HEK293 (cell line): Measurements from ENCODE around the gene THUMPD2.

ENCODE experiments used
- CTCF ChIA-PET: fragments of 350-600 bp; formaldehyde crosslinking; extraction: SDS; loops from one replicate; lab custom pipeline; 2021; ENCODE audit warnings: antibody characterized with exemption; lab: Yijun Ruan, JAX
- POLR2A ChIA-PET: fragments of 300-600 bp; formaldehyde crosslinking; extraction: SDS; loops from one replicate; lab custom pipeline; 2020; ENCODE audit warnings: antibody characterized with exemption, inconsistent platforms; lab: Yijun Ruan, JAX
- H3K27ac ChIP-seq: fragments of 200-500 bp; sonication (Bioruptor generic); 2 replicates; pipeline ENCODE4 v1.5.1; 2014; ENCODE audit warnings: low read depth, low read length, control low read depth, inconsistent platforms; ENCODE audit errors: extremely low read depth
- H3K36me3 ChIP-seq, 2 experiments: fragments of 200-500 bp in 1 of 2; sonication (Bioruptor generic) in 1 of 2; 1 replicate in 1 of 2; 2 replicates in 1 of 2; pipeline ENCODE4 v1.5.1; 2014 to 2017; ENCODE audit warnings: inconsistent platforms in 2 of 2, low read length in 2 of 2; ENCODE audit not compliant: control insufficient read depth in 2 of 2, insufficient read depth in 1 of 2
- H3K4me1 ChIP-seq: fragments of 200-500 bp; sonication (Bioruptor generic); 2 replicates; pipeline ENCODE4 v1.5.1; 2014; ENCODE audit warnings: mild to moderate bottlenecking, low read length, inconsistent platforms; ENCODE audit not compliant: control insufficient read depth, insufficient read depth
- H3K4me3 ChIP-seq: 2 replicates; pipeline ENCODE4 v1.5.1; 2011; ENCODE audit warnings: low read depth, mild to moderate bottlenecking, control low read depth, low read length, moderate library complexity
- H3K9me3 ChIP-seq: fragments of 200-500 bp; sonication (Bioruptor generic); 2 replicates; pipeline ENCODE4 v1.5.1; 2014; ENCODE audit warnings: low read depth, low read length, inconsistent platforms; ENCODE audit not compliant: control insufficient read depth, insufficient read depth
- SCRT1 ChIP-seq: fragments of 450-650 bp; formaldehyde crosslinking; IDR thresholded peaks from 2 replicates; pipeline ENCODE4 v1.5.1; 2016; ENCODE audit warnings: missing biosample characterization, missing genetic modification characterization, borderline replicate concordance
- ZBTB8A ChIP-seq: fragments of 450-650 bp; formaldehyde crosslinking; IDR thresholded peaks from 2 replicates; pipeline ENCODE4 v1.5.1; 2016; ENCODE audit warnings: missing biosample characterization, missing genetic modification characterization
- ZFP37 ChIP-seq: fragments of 450-650 bp; formaldehyde crosslinking; IDR thresholded peaks from 2 replicates; pipeline ENCODE4 v1.5.1; 2016; ENCODE audit warnings: missing biosample characterization, missing genetic modification characterization
- ZNF174 ChIP-seq: fragments of 450-650 bp; formaldehyde crosslinking; IDR thresholded peaks from 2 replicates; pipeline ENCODE4 v1.5.0; 2017; ENCODE audit warnings: missing biosample characterization, mild to moderate bottlenecking, missing genetic modification characterization
- ZNF302 ChIP-seq: fragments of 450-650 bp; formaldehyde crosslinking; IDR thresholded peaks from 2 replicates; pipeline ENCODE4 v1.5.1; 2016; ENCODE audit warnings: missing biosample characterization, missing genetic modification characterization, low read depth
- ZNF404 ChIP-seq: fragments of 450-650 bp; formaldehyde crosslinking; IDR thresholded peaks from 2 replicates; pipeline ENCODE4 v1.5.1; 2017; ENCODE audit warnings: missing biosample characterization, missing genetic modification characterization
- ZNF426 ChIP-seq: fragments of 450-650 bp; formaldehyde crosslinking; IDR thresholded peaks from 2 replicates; pipeline ENCODE4 v1.5.1; 2017; ENCODE audit warnings: missing biosample characterization, missing genetic modification characterization, mild to moderate bottlenecking, inconsistent platforms, moderate library complexity
- ZNF561 ChIP-seq: fragments of 450-650 bp; IDR thresholded peaks from 2 replicates; pipeline ENCODE4 v1.5.1; 2018; ENCODE audit warnings: missing biosample characterization, missing genetic modification characterization, borderline replicate concordance
- ZNF621 ChIP-seq: fragments of 450-650 bp; formaldehyde crosslinking; IDR thresholded peaks from 2 replicates; pipeline ENCODE4 v1.5.1; 2017; ENCODE audit warnings: missing biosample characterization, missing genetic modification characterization
- ZNF670 ChIP-seq: fragments of 450-650 bp; formaldehyde crosslinking; IDR thresholded peaks from 2 replicates; pipeline ENCODE4 v1.5.1; 2016; ENCODE audit warnings: missing biosample characterization, missing genetic modification characterization, low read depth
- ZNF677 ChIP-seq: fragments of 450-650 bp; IDR thresholded peaks from 2 replicates; pipeline ENCODE4 v1.5.0; 2018; ENCODE audit warnings: missing biosample characterization, mild to moderate bottlenecking, missing genetic modification characterization, moderate library complexity
- ZNF707 ChIP-seq: fragments of 450-650 bp; formaldehyde crosslinking; IDR thresholded peaks from 2 replicates; pipeline ENCODE4 v1.5.1; 2016; ENCODE audit warnings: missing biosample characterization, missing genetic modification characterization
- ZNF768 ChIP-seq: fragments of 450-650 bp; formaldehyde crosslinking; IDR thresholded peaks from 2 replicates; pipeline ENCODE4 v1.5.1; 2018; ENCODE audit warnings: missing biosample characterization, mild to moderate bottlenecking, missing genetic modification characterization
- ZSCAN16 ChIP-seq: fragments of 450-650 bp; formaldehyde crosslinking; IDR thresholded peaks from 2 replicates; pipeline ENCODE4 v1.5.1; 2016; ENCODE audit warnings: missing biosample characterization, missing genetic modification characterization
- ZXDB ChIP-seq: fragments of 450-650 bp; formaldehyde crosslinking; IDR thresholded peaks from 2 replicates; pipeline ENCODE4 v1.5.1; 2016; ENCODE audit warnings: missing biosample characterization, missing genetic modification characterization
- TF ChIP-seq, protein P1 (sequence below): fragments of 450-650 bp; formaldehyde crosslinking; IDR thresholded peaks from 2 replicates; pipeline ENCODE4 v1.5.1; 2016; ENCODE audit warnings: missing biosample characterization, missing genetic modification characterization
- TF ChIP-seq, protein P2 (sequence below): fragments of 450-650 bp; formaldehyde crosslinking; IDR thresholded peaks from 2 replicates; pipeline ENCODE4 v1.5.1; 2017; ENCODE audit warnings: missing biosample characterization, missing genetic modification characterization
- TF ChIP-seq, protein P3 (sequence below): fragments of 450-650 bp; formaldehyde crosslinking; optimal IDR thresholded peaks from 2 replicates; pipeline ENCODE3; 2016; ENCODE audit warnings: missing biosample characterization, mild to moderate bottlenecking, missing genetic modification characterization
- TF ChIP-seq, protein P4 (sequence below): fragments of 450-650 bp; formaldehyde crosslinking; IDR thresholded peaks from 2 replicates; pipeline ENCODE4 v1.5.1; 2016; ENCODE audit warnings: missing biosample characterization, missing genetic modification characterization
- TF ChIP-seq, protein P5 (sequence below): fragments of 450-650 bp; formaldehyde crosslinking; IDR thresholded peaks from 2 replicates; pipeline ENCODE4 v1.5.1; 2016; ENCODE audit warnings: missing biosample characterization, missing genetic modification characterization
- TF ChIP-seq, protein P6 (sequence below): fragments of 450-650 bp; formaldehyde crosslinking; IDR thresholded peaks from 2 replicates; pipeline ENCODE4 v1.5.0; 2017; ENCODE audit warnings: missing biosample characterization, missing genetic modification characterization, borderline replicate concordance

Gene THUMPD2

DNA sequence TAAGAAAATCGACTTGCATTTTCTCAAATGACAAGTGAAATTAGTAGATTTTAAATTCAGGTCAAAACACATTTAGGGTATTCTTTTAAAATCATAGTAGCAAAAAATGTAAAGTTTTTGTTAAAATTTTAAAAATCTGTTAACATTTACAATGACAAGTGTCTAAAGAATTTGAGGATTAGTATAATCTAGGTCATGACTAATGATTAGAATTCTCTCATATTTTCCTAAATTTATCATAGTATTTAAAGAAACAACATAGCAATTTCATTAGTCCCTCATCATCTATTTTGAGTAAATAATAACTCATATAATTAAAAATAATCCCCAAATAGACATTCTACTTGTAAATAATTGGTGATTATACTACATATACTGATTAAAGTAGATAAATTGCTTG is 23.6 kb downstream of the THUMPD2 start:
- ChIA-PET POLR2A (no interaction called here), CTCF (no interaction called here)
- H3K4me1 ChIP-seq = no peaks in the 10 kb centered on the region
- H3K36me3 ChIP-seq = peaks cover 74 to 90% of the 10 kb centered on the region in 2 experiments
- H3K27ac ChIP-seq = no peak overlapping the region
- no peak for TF ChIP-seq ZNF768 (tag by site-specific recombination)
- TF ChIP-seq, all 188 proteins: peak for 0
- Histone ChIP-seq H3K9me3 (no peaks in the 10 kb centered on the region), H3K4me3 (no peak overlapping the region)

DNA sequence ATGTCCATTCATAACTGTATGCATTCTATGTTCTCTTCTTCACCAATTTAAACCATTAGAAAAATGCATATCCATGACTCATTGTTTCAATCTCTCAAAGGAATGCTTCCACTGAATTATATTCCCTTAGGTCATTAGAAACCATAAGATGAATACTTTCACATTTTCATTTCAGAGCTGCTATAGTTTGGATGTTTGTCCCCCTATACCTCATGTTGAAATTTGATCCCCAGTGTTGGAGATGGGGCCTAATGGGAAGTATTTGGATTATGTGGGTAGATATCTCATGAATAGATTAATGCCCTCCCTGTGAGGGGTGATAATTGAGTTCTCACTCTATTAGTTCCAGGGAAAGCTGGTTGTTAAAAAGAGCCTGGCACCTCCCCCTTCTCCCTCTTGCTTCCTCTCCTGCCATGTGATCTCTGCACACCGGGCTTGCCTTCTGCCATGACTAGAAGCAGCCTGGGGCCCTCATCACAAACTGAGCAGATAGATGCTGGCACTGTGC is 35.7 kb downstream of the THUMPD2 start:
- ChIA-PET CTCF (interaction anchor here (1.0 to 5.2 kb wide), 2 partner anchors 10 to 13 kb away, joined by 3 to 34 read pairs; no protein-coding TSS in a partner anchor), POLR2A (no interaction called here)
- no peak overlapping the region for H3K4me3 ChIP-seq
- TF ChIP-seq ZNF426 (tag by site-specific recombination) (no peak), ZNF561 (no peak), SCRT1 (tag by site-specific recombination) (no peak), ZBTB8A (no peak), ZNF404 (tag by site-specific recombination) (no peak), ZNF302 (no peak), ZNF174 (tag by site-specific recombination) (no peak), ZSCAN16 (tag by site-specific recombination) (no peak), ZNF707 (tag by site-specific recombination) (no peak)
- TF ChIP-seq, protein P1, sequence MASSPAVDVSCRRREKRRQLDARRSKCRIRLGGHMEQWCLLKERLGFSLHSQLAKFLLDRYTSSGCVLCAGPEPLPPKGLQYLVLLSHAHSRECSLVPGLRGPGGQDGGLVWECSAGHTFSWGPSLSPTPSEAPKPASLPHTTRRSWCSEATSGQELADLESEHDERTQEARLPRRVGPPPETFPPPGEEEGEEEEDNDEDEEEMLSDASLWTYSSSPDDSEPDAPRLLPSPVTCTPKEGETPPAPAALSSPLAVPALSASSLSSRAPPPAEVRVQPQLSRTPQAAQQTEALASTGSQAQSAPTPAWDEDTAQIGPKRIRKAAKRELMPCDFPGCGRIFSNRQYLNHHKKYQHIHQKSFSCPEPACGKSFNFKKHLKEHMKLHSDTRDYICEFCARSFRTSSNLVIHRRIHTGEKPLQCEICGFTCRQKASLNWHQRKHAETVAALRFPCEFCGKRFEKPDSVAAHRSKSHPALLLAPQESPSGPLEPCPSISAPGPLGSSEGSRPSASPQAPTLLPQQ (tag by site-specific recombination) = no peak
- TF ChIP-seq, protein P2, sequence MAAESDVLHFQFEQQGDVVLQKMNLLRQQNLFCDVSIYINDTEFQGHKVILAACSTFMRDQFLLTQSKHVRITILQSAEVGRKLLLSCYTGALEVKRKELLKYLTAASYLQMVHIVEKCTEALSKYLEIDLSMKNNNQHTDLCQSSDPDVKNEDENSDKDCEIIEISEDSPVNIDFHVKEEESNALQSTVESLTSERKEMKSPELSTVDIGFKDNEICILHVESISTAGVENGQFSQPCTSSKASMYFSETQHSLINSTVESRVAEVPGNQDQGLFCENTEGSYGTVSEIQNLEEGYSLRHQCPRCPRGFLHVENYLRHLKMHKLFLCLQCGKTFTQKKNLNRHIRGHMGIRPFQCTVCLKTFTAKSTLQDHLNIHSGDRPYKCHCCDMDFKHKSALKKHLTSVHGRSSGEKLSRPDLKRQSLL (tag by site-specific recombination) = no peak
- TF ChIP-seq, protein P3, sequence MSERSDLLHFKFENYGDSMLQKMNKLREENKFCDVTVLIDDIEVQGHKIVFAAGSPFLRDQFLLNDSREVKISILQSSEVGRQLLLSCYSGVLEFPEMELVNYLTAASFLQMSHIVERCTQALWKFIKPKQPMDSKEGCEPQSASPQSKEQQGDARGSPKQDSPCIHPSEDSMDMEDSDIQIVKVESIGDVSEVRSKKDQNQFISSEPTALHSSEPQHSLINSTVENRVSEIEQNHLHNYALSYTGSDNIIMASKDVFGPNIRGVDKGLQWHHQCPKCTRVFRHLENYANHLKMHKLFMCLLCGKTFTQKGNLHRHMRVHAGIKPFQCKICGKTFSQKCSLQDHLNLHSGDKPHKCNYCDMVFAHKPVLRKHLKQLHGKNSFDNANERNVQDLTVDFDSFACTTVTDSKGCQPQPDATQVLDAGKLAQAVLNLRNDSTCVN = no peak
- TF ChIP-seq, protein P4, sequence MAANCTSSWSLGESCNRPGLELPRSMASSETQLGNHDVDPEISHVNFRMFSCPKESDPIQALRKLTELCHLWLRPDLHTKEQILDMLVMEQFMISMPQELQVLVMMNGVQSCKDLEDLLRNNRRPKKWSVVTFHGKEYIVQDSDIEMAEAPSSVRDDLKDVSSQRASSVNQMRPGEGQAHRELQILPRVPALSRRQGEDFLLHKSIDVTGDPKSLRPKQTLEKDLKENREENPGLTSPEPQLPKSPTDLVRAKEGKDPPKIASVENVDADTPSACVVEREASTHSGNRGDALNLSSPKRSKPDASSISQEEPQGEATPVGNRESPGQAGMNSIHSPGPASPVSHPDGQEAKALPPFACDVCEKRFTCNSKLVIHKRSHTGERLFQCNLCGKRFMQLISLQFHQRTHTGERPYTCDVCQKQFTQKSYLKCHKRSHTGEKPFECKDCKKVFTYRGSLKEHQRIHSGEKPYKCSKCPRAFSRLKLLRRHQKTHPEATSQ = no peak
- peaks cover 41 to 81% of the 10 kb centered on the region in 2 experiments for H3K36me3 ChIP-seq
- H3K9me3 ChIP-seq = no peaks in the 10 kb centered on the region
- no peak overlapping the region for H3K27ac ChIP-seq
- no peaks in the 10 kb centered on the region for H3K4me1 ChIP-seq

DNA sequence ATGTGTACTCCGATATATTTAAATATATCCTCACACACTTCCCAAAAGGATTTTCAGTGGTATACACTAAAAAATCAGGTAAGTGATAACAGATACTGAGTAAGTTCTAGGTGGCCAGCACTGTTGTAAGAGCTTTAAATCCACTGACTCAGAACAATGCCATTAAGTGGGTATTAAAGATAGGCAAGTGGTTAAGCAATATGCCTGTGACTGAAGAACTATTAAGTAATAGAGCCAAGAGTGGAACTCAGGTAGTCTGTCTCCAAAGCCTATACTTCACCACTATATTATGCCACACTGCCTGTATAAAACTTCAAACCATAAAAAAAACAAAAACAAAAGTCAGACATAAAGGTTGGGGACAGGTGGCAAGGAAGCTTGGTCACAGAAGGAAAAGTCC is 37.2 kb downstream of the THUMPD2 start:
- CTCF ChIA-PET = interaction anchor here (1.0 to 5.2 kb wide), 2 partner anchors 12 to 15 kb away, joined by 4 to 34 read pairs; no protein-coding TSS in a partner anchor
- Histone ChIP-seq H3K4me3 (no peak overlapping the region), H3K4me1 (no peaks in the 10 kb centered on the region), H3K27ac (no peak overlapping the region), H3K36me3 (peaks cover 43 to 86% of the 10 kb centered on the region in 2 experiments), H3K9me3 (no peaks in the 10 kb centered on the region)
- TF ChIP-seq, protein P5, sequence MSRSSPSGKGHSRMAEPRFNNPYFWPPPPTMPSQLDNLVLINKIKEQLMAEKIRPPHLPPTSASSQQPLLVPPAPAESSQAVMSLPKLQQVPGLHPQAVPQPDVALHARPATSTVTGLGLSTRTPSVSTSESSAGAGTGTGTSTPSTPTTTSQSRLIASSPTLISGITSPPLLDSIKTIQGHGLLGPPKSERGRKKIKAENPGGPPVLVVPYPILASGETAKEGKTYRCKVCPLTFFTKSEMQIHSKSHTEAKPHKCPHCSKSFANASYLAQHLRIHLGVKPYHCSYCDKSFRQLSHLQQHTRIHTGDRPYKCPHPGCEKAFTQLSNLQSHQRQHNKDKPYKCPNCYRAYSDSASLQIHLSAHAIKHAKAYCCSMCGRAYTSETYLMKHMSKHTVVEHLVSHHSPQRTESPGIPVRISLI (tag by site-specific recombination) = no peak
- TF ChIP-seq ZNF670 (tag by site-specific recombination) (no peak), ZNF621 (tag by site-specific recombination) (no peak), ZNF677 (tag by site-specific recombination) (no peak), ZNF707 (tag by site-specific recombination) (no peak), ZFP37 (tag by site-specific recombination) (no peak), ZXDB (no peak)
- TF ChIP-seq, protein P6, sequence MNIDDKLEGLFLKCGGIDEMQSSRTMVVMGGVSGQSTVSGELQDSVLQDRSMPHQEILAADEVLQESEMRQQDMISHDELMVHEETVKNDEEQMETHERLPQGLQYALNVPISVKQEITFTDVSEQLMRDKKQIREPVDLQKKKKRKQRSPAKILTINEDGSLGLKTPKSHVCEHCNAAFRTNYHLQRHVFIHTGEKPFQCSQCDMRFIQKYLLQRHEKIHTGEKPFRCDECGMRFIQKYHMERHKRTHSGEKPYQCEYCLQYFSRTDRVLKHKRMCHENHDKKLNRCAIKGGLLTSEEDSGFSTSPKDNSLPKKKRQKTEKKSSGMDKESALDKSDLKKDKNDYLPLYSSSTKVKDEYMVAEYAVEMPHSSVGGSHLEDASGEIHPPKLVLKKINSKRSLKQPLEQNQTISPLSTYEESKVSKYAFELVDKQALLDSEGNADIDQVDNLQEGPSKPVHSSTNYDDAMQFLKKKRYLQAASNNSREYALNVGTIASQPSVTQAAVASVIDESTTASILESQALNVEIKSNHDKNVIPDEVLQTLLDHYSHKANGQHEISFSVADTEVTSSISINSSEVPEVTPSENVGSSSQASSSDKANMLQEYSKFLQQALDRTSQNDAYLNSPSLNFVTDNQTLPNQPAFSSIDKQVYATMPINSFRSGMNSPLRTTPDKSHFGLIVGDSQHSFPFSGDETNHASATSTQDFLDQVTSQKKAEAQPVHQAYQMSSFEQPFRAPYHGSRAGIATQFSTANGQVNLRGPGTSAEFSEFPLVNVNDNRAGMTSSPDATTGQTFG (tag by site-specific recombination) = no peak
- POLR2A ChIA-PET = no interaction called here
